HEK293 (cell line): ENCODE results near the gene ITSN2.

Experiments used
- CTCF ChIP-seq: fragments of 450-650 bp; formaldehyde crosslinking; IDR thresholded peaks from 2 replicates; pipeline ENCODE4 v1.5.1; 2016; ENCODE audit warnings: missing biosample characterization, missing genetic modification characterization
- EGR2 ChIP-seq: fragments of 450-650 bp; formaldehyde crosslinking; IDR thresholded peaks from 2 replicates; pipeline ENCODE4 v1.5.1; 2016; ENCODE audit warnings: low read depth, missing biosample characterization, missing genetic modification characterization
- HOXA7 ChIP-seq: sonication (generic); formaldehyde crosslinking; IDR thresholded peaks from 2 replicates; pipeline ENCODE4 v1.8.1; 2022; ENCODE audit warnings: missing genetic modification reagents, borderline replicate concordance
- PBX3 ChIP-seq: sonication (generic); formaldehyde crosslinking; IDR thresholded peaks from 2 replicates; pipeline ENCODE4 v1.8.1; 2022; ENCODE audit warnings: mild to moderate bottlenecking, moderate library complexity, missing genetic modification reagents
- ZBTB44 ChIP-seq: fragments of 450-650 bp; IDR thresholded peaks from 2 replicates; pipeline ENCODE4 v1.5.1; 2018; ENCODE audit warnings: missing biosample characterization, mild to moderate bottlenecking, missing genetic modification characterization
- ZNF660 ChIP-seq: fragments of 450-650 bp; IDR thresholded peaks from 2 replicates; pipeline ENCODE4 v1.5.1; 2018; ENCODE audit warnings: missing biosample characterization, mild to moderate bottlenecking, missing genetic modification characterization

GRCh38 chr2:24205131-24205530, 155.2 kb downstream of the ITSN2 start:
- TF ChIP-seq CTCF (tag by site-specific recombination) = no peak
- TF ChIP-seq HOXA7 = no peak
- no peak for TF ChIP-seq EGR2 (tag by site-specific recombination)
- TF ChIP-seq ZBTB44 (tag by site-specific recombination) = no peak
- TF ChIP-seq PBX3 (CRISPR knock-in tag) = no peak
- no peak for TF ChIP-seq ZNF660 (tag by site-specific recombination)
